ENCODE results near the gene SYNJ2. TPM values are rescaled to one million over a fixed set of nuclear protein-coding genes. Genes with fewer than 3 reads are reported as not detected.

SYNJ2 gene
- total RNA-seq, 1 donor from 2014 or later = 12.3 TPM

- H3K36me3 ChIP-seq = no peaks in the 10 kb centered on the region
- H3K27me3 ChIP-seq (ENCODE audit: low read depth) = no peaks in the 10 kb centered on the region
- no peak overlapping the region for H3K27ac ChIP-seq (replicated peaks)
- TF ChIP-seq, protein P1, sequence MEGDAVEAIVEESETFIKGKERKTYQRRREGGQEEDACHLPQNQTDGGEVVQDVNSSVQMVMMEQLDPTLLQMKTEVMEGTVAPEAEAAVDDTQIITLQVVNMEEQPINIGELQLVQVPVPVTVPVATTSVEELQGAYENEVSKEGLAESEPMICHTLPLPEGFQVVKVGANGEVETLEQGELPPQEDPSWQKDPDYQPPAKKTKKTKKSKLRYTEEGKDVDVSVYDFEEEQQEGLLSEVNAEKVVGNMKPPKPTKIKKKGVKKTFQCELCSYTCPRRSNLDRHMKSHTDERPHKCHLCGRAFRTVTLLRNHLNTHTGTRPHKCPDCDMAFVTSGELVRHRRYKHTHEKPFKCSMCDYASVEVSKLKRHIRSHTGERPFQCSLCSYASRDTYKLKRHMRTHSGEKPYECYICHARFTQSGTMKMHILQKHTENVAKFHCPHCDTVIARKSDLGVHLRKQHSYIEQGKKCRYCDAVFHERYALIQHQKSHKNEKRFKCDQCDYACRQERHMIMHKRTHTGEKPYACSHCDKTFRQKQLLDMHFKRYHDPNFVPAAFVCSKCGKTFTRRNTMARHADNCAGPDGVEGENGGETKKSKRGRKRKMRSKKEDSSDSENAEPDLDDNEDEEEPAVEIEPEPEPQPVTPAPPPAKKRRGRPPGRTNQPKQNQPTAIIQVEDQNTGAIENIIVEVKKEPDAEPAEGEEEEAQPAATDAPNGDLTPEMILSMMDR (IDR thresholded peaks at IDR 0.05; ENCODE audit: borderline replicate concordance) = no peak
- no peak for DNase-seq
- H3K4me1 ChIP-seq = peaks cover 61% of the 10 kb centered on the region
- H3K9me3 ChIP-seq (replicated peaks) = no peaks in the 10 kb centered on the region
- no peak overlapping the region for H3K4me3 ChIP-seq
- intact Hi-C loops (cut with micrococcal nuclease) = no loop called here
Observed at GRCh38 chr6:157985378-157986155, 3.9 kb downstream of the SYNJ2 start.

DNA sequence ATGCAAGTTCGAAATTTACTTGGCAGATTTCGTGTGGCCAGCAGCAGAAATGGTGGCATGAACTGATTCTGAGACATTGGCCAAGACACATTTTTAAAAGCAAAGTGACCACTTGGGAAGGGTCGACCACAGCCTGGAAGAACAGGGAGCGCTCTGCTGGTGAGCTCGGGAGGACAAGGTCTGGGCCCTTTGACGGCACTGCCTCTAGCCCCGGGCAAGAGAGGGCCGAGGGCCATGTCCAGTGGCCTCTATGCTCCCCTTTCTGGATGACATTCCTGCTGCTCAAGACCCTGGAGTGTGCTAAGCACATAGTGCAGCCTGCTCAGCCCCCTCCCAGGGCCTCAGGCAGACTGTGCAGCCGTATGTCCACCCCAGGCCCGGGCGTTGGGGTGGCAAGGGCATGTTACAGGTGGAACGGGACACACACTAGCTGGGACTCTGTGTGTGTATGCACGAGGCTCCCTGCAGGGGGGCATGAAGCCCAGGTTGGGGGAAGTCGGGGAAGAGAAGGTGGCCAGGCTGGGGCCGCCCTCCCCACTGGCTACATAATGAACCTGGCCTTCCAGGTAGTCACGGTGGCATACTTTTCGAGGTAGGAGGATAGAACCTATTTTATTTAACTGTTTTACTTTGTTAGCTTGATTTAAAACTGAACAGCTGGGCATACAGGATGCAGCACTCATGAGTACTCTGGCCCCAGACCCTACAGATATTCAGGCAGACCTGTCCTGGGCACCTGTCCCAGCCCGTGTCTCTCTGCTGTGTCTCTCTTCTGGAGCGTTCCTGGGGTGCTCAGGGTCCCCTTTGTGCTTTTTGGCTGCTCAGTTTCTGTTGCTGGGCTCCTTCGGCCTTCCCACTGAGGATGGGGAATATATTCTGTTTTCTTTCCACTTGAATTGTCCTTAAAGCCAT lies 6.4 kb downstream of the SYNJ2 start:
- H3K9me3 ChIP-seq (replicated peaks) = no peaks in the 10 kb centered on the region
- intact Hi-C loops (cut with micrococcal nuclease) = no loop called here
- H3K36me3 ChIP-seq = no peaks in the 10 kb centered on the region
- peak overlapping the region; percentile 49 for H3K27ac ChIP-seq (replicated peaks)
- DNase-seq = no peak
- no peak overlapping the region for H3K4me3 ChIP-seq
- peaks cover 50% of the 10 kb centered on the region for H3K4me1 ChIP-seq
- TF ChIP-seq, protein P1 (IDR thresholded peaks at IDR 0.05; ENCODE audit: borderline replicate concordance) = no peak
- no peaks in the 10 kb centered on the region for H3K27me3 ChIP-seq (ENCODE audit: low read depth)

GRCh38 chr6:157988700-157989063 lies 7.0 kb downstream of the SYNJ2 start:
- intact Hi-C loops (cut with micrococcal nuclease) = no loop called here
- Histone ChIP-seq H3K4me1 (peaks cover 47% of the 10 kb centered on the region), H3K9me3 (replicated peaks) (no peaks in the 10 kb centered on the region), H3K27me3 (ENCODE audit: low read depth) (no peaks in the 10 kb centered on the region), H3K4me3 (no peak overlapping the region), H3K36me3 (no peaks in the 10 kb centered on the region), H3K27ac (replicated peaks) (peak overlapping the region; percentile 49)
- DNase-seq = no peak
- TF ChIP-seq, protein P1 (IDR thresholded peaks at IDR 0.05; ENCODE audit: borderline replicate concordance) = no peak

DNA sequence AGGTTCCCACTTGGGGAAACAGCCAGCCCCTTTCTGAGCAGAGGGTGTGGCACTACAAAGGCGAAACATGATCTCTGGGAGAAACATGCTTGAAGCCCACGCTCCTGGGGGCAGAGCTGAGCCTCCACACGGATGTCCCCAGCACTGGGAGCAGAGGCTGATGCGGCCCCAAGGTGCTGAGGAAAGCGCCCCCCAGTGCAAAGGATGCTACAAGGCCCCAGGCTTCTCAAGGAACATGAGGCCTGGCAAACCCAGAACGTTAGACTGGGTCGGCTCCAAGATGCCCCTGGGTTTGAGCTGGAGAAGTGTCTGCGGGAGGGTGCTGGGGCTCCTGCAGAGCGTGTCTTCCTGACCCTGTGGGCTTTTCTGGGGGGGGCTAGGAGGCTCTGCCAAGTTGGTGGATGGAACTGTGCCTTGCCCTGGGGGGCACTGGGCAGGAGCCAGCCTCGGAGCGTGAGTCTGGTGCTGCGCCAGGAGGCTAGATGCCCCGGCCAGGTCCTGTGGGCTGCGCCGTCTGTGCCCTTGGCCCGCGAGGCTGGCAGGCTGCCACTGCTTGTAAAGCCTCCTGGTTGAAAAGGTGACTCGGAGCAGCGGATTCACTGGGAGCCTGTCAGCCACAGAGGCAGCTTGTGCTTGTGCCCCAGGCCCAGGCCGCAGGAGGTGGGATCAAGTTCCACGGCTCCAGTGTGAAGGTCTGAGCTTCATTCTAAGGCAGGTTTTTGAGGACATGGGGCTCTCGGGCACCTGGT lies 8.1 kb downstream of the SYNJ2 start:
- TF ChIP-seq, protein P1 (IDR thresholded peaks at IDR 0.05; ENCODE audit: borderline replicate concordance) = no peak
- Histone ChIP-seq H3K27ac (replicated peaks) (peak overlapping the region; percentile 71), H3K36me3 (no peaks in the 10 kb centered on the region), H3K4me1 (peaks cover 52% of the 10 kb centered on the region), H3K9me3 (replicated peaks) (no peaks in the 10 kb centered on the region), H3K27me3 (ENCODE audit: low read depth) (no peaks in the 10 kb centered on the region), H3K4me3 (no peak overlapping the region)
- DNase-seq = peak; percentile 80
- intact Hi-C loops (cut with micrococcal nuclease) = loop anchor here (10.0 kb wide), 1 partner anchor 55 kb away; no protein-coding TSS in a partner anchor

Measured in left ventricle myocardium inferior (tissue), 1 donor.